Naive thymus-derived CD4-positive, alpha-beta T cell (primary cell): Measurements from ENCODE around the gene NUMA1. TPM values are rescaled to one million over a fixed set of nuclear protein-coding genes. Genes with fewer than 3 reads are reported as not detected.

Experiments used
- ATAC-seq: fragments of 150-1000 bp; cut with Tn5 transposase; 2 replicates; pipeline ENCODE4 v1.10.0; 2021; ENCODE audit warnings: mild to moderate bottlenecking, moderate library complexity
- CTCF ChIA-PET: fragments of 350-600 bp; sonication (Branson Sonifier 250); formaldehyde crosslinking; loops from one replicate; lab custom pipeline; 2021; ENCODE audit warnings: antibody characterized with exemption; lab: Charles Lee
- POLR2A ChIA-PET: fragments of 350-600 bp; sonication (Branson Sonifier 250); formaldehyde crosslinking; loops from one replicate; lab custom pipeline; 2021; ENCODE audit warnings: antibody characterized with exemption, inconsistent platforms; lab: Charles Lee
- DNase-seq, 9 donors: peaks; one replicate each; pipeline versions ENCODE4 v3.0.0 to v3.0.0-alpha.2; 2020 to 2022; ENCODE audit warnings: mixed read lengths in 1 of 9
- H3K27ac ChIP-seq: one replicate; pipeline ENCODE4 v1.7.0; 2013; ENCODE audit warnings: mild to moderate bottlenecking, low read depth, low read length, moderate library complexity
- H3K27me3 ChIP-seq, 2 donors: one replicate each; pipeline ENCODE4 v1.7.0; 2013; ENCODE audit warnings: low read length in 2 of 2, mild to moderate bottlenecking in 2 of 2, moderate library complexity in 2 of 2; ENCODE audit not compliant: control insufficient read depth in 2 of 2, insufficient read depth in 2 of 2
- H3K36me3 ChIP-seq, 3 experiments: 1 replicate in 2 of 3; 2 replicates in 1 of 3; pipeline ENCODE4 v1.7.0; 2013; ENCODE audit warnings: low read length in 3 of 3, mild to moderate bottlenecking in 3 of 3, moderate library complexity in 1 of 3; ENCODE audit not compliant: insufficient read depth in 3 of 3, control insufficient read depth in 2 of 3
- H3K4me1 ChIP-seq, 2 donors: one replicate each; pipeline ENCODE4 v1.7.0; 2013; ENCODE audit warnings: low read length in 2 of 2, mild to moderate bottlenecking in 2 of 2, moderate library complexity in 1 of 2; ENCODE audit not compliant: control insufficient read depth in 2 of 2, insufficient read depth in 2 of 2
- H3K4me3 ChIP-seq: 2 replicates; pipeline ENCODE4 v1.7.0; 2013; ENCODE audit warnings: mild to moderate bottlenecking, low read length
- H3K9me3 ChIP-seq, 3 experiments: 1 replicate in 2 of 3; 2 replicates in 1 of 3; pipeline ENCODE4 v1.7.0; 2013; ENCODE audit warnings: low read length in 3 of 3; ENCODE audit not compliant: control insufficient read depth in 2 of 3
- H3K27ac Mint-ChIP-seq, 9 donors: one replicate each; pipeline ENCODE4 v1.8.0; 2020 to 2022; ENCODE audit warnings: mixed read lengths in 9 of 9, mild to moderate bottlenecking in 8 of 9, moderate library complexity in 5 of 9, inconsistent platforms in 2 of 9
- H3K27me3 Mint-ChIP-seq, 5 donors: one replicate each; pipeline ENCODE4 v1.8.0; 2021 to 2022; ENCODE audit warnings: mixed read lengths in 5 of 5, mild to moderate bottlenecking in 1 of 5
- H3K36me3 Mint-ChIP-seq, 5 donors: one replicate each; pipeline ENCODE4 v1.8.0; 2020 to 2022; ENCODE audit warnings: mixed read lengths in 5 of 5, mild to moderate bottlenecking in 3 of 5, inconsistent platforms in 1 of 5
- H3K4me1 Mint-ChIP-seq, 7 donors: one replicate each; pipeline ENCODE4 v1.8.0; 2020 to 2022; ENCODE audit warnings: mixed read lengths in 7 of 7, mild to moderate bottlenecking in 3 of 7, inconsistent platforms in 1 of 7
- H3K4me3 Mint-ChIP-seq, 10 donors: one replicate each; pipeline ENCODE4 v1.8.0; 2020 to 2022; ENCODE audit warnings: mild to moderate bottlenecking in 10 of 10, mixed read lengths in 10 of 10, moderate library complexity in 6 of 10, inconsistent platforms in 2 of 10
- H3K9me3 Mint-ChIP-seq, 11 donors: one replicate each; pipeline ENCODE4 v1.8.0; 2020 to 2022; ENCODE audit warnings: mixed read lengths in 11 of 11, mild to moderate bottlenecking in 4 of 11, inconsistent platforms in 1 of 11, moderate library complexity in 1 of 11
- intact Hi-C, 2 donors: fragments of 100-400 bp; cut with micrococcal nuclease; formaldehyde crosslinking; loops; one replicate each; pipeline ENCODE4 v1.15.1; 2023
- polyA plus RNA-seq, 2 donors: library from polyadenylated mRNA; unstranded; fragments of 300-500 nt; fragmentation: Illumina TruSeq; gene quantifications; one replicate each; pipeline ENCODE4 v1.2.3, GENCODE V29; 2021
- total RNA-seq, 6 experiments: library from RNA in 5 of 6; stranded (reverse) in 5 of 6; gene quantifications; 1 replicate in 5 of 6; 2 replicates in 1 of 6; pipeline ENCODE4 v1.2.3 and lab custom pipeline; 2021 to 2026

Gene NUMA1
- total and polyA plus RNA-seq, 7 experiments from 2014 or later, result 27.1 to 453 (median 226) TPM

- Mint-ChIP-seq H3K36me3 (peaks cover 0 to 10% (median 4%) of the 10 kb centered on the region in 5 donors), H3K9me3 (no peaks in the 10 kb centered on the region), H3K27me3 (no peaks in the 10 kb centered on the region), H3K27ac (peak overlapping the region in 5 of 9 donors; percentile 8 to 79 (median 32)), H3K4me1 (peaks cover 23 to 69% (median 46%) of the 10 kb centered on the region in 7 donors), H3K4me3 (peak overlapping the region in 1 of 10 donors; percentile 57)
- H3K4me1 ChIP-seq, result peaks cover 4 to 10% of the 10 kb centered on the region in 2 donors
- peak; percentile 36 for ATAC-seq
- no peaks in the 10 kb centered on the region for H3K27me3 ChIP-seq
- peak overlapping the region; percentile 4 for H3K27ac ChIP-seq
- intact Hi-C loops, result no loop called here
- H3K36me3 ChIP-seq, result peaks cover 0 to 6% (median 0%) of the 10 kb centered on the region in 3 experiments
- no peaks in the 10 kb centered on the region for H3K9me3 ChIP-seq
- H3K4me3 ChIP-seq, result no peak overlapping the region
- ChIA-PET POLR2A (interaction anchor here (0.5 to 2.1 kb wide), 5 partner anchors 9 to 1514 kb away, joined by 3 to 7 read pairs (median 6); partner anchors contain the start of gene ANAPC15), CTCF (interaction anchor here (1.1 to 5.3 kb wide), 4 partner anchors 16 to 50 kb away, joined by 3 to 22 read pairs (median 6); no protein-coding TSS in a partner anchor)
- DNase-seq, result no peak
These were observed 5.2 kb downstream of the NUMA1 start for GRCh38 chr11:72075109-72075508.

GRCh38 chr11:72072348-72072747 lies 8.0 kb downstream of the NUMA1 start:
- Histone ChIP-seq H3K36me3 (peaks cover 0 to 6% (median 0%) of the 10 kb centered on the region in 3 experiments), H3K27me3 (no peaks in the 10 kb centered on the region), H3K9me3 (no peaks in the 10 kb centered on the region), H3K4me1 (peaks cover 0 to 4% of the 10 kb centered on the region in 2 donors), H3K27ac (no peak overlapping the region), H3K4me3 (no peak overlapping the region)
- no peaks in the 10 kb centered on the region for H3K27me3 Mint-ChIP-seq
- ATAC-seq, result no peak
- peaks cover 24 to 68% (median 42%) of the 10 kb centered on the region in 7 donors for H3K4me1 Mint-ChIP-seq
- peak overlapping the region in 2 of 9 donors; percentile 39 to 57 for H3K27ac Mint-ChIP-seq
- POLR2A ChIA-PET, result interaction anchor here (0.6 to 2.3 kb wide), 4 partner anchors 13 to 47 kb away, joined by 3 to 9 read pairs (median 4); no protein-coding TSS in a partner anchor
- intact Hi-C loops, result no loop called here
- no peak for DNase-seq
- H3K9me3 Mint-ChIP-seq, result no peaks in the 10 kb centered on the region
- peaks cover 0 to 22% (median 9%) of the 10 kb centered on the region in 5 donors for H3K36me3 Mint-ChIP-seq
- H3K4me3 Mint-ChIP-seq, result no peak overlapping the region
- CTCF ChIA-PET, result interaction anchor here (0.9 to 5.3 kb wide), 3 partner anchors 16 to 47 kb away, joined by 3 to 22 read pairs (median 5); no protein-coding TSS in a partner anchor

- Histone ChIP-seq H3K27ac (no peak overlapping the region), H3K4me1 (peaks cover 0 to 4% of the 10 kb centered on the region in 2 donors), H3K36me3 (no peaks in the 10 kb centered on the region), H3K27me3 (no peaks in the 10 kb centered on the region), H3K9me3 (no peaks in the 10 kb centered on the region), H3K4me3 (no peak overlapping the region)
- DNase-seq, result no peak
- peaks cover 20 to 66% (median 35%) of the 10 kb centered on the region in 7 donors for H3K4me1 Mint-ChIP-seq
- H3K36me3 Mint-ChIP-seq, result peaks cover 0 to 26% (median 12%) of the 10 kb centered on the region in 5 donors
- H3K27me3 Mint-ChIP-seq, result no peaks in the 10 kb centered on the region
- POLR2A ChIA-PET, result interaction anchor here (2.3 kb wide), 1 partner anchor 30 kb away, joined by 9 read pairs; no protein-coding TSS in a partner anchor
- H3K27ac Mint-ChIP-seq, result peak overlapping the region in 3 of 9 donors; percentile 29 to 45 (median 42)
- H3K9me3 Mint-ChIP-seq, result no peaks in the 10 kb centered on the region
- CTCF ChIA-PET, result no interaction called here
- H3K4me3 Mint-ChIP-seq, result no peak overlapping the region
- intact Hi-C loops, result no loop called here
- ATAC-seq, result no peak
These were observed 9.9 kb downstream of the NUMA1 start for GRCh38 chr11:72070491-72070890.

GRCh38 chr11:72069787-72070251 lies 10.5 kb downstream of the NUMA1 start:
- CTCF ChIA-PET, result no interaction called here
- POLR2A ChIA-PET, result no interaction called here
- Mint-ChIP-seq H3K27me3 (no peaks in the 10 kb centered on the region), H3K4me1 (peaks cover 15 to 61% (median 31%) of the 10 kb centered on the region in 7 donors), H3K4me3 (peak overlapping the region in 1 of 10 donors; percentile 55), H3K27ac (peak overlapping the region in 6 of 9 donors; percentile 10 to 54 (median 28)), H3K36me3 (peaks cover 0 to 25% (median 11%) of the 10 kb centered on the region in 5 donors), H3K9me3 (no peaks in the 10 kb centered on the region)
- peak; percentile 97 for ATAC-seq
- no peak overlapping the region for H3K27ac ChIP-seq
- no peak for DNase-seq
- intact Hi-C loops, result no loop called here
- H3K27me3 ChIP-seq, result no peaks in the 10 kb centered on the region
- no peaks in the 10 kb centered on the region for H3K36me3 ChIP-seq
- no peaks in the 10 kb centered on the region for H3K9me3 ChIP-seq
- peaks cover 0 to 4% of the 10 kb centered on the region in 2 donors for H3K4me1 ChIP-seq
- H3K4me3 ChIP-seq, result no peak overlapping the region

GRCh38 chr11:72069200-72069599 lies 11.1 kb downstream of the NUMA1 start:
- Histone ChIP-seq H3K36me3 (no peaks in the 10 kb centered on the region), H3K4me3 (no peak overlapping the region), H3K27ac (no peak overlapping the region), H3K4me1 (peaks cover 0 to 4% of the 10 kb centered on the region in 2 donors), H3K27me3 (no peaks in the 10 kb centered on the region), H3K9me3 (no peaks in the 10 kb centered on the region)
- Mint-ChIP-seq H3K4me1 (peaks cover 15 to 58% (median 31%) of the 10 kb centered on the region in 7 donors), H3K27ac (peak overlapping the region in 5 of 9 donors; percentile 15 to 54 (median 26)), H3K36me3 (peaks cover 0 to 25% (median 11%) of the 10 kb centered on the region in 5 donors), H3K27me3 (no peaks in the 10 kb centered on the region), H3K9me3 (no peaks in the 10 kb centered on the region), H3K4me3 (peak overlapping the region in 1 of 10 donors; percentile 55)
- ChIA-PET CTCF (interaction anchor here (0.8 to 1.2 kb wide), 3 partner anchors 13 to 92 kb away, joined by 3 to 4 read pairs (median 3); no protein-coding TSS in a partner anchor), POLR2A (interaction anchor here (0.6 kb wide), 1 partner anchor 53 kb away, joined by 3 read pairs; no protein-coding TSS in a partner anchor)
- DNase-seq, result no peak
- no peak for ATAC-seq
- intact Hi-C loops, result no loop called here

- H3K4me1 ChIP-seq, result peaks cover 0 to 4% of the 10 kb centered on the region in 2 donors
- intact Hi-C loops, result no loop called here
- POLR2A ChIA-PET, result interaction anchor here (0.5 to 1.2 kb wide), 3 partner anchors 25 to 299 kb away, joined by 3 read pairs; no protein-coding TSS in a partner anchor
- no peak overlapping the region for H3K27ac ChIP-seq
- no peaks in the 10 kb centered on the region for H3K36me3 ChIP-seq
- H3K4me1 Mint-ChIP-seq, result peaks cover 15 to 50% (median 30%) of the 10 kb centered on the region in 7 donors
- no peaks in the 10 kb centered on the region for H3K9me3 Mint-ChIP-seq
- H3K36me3 Mint-ChIP-seq, result peaks cover 0 to 19% (median 11%) of the 10 kb centered on the region in 5 donors
- H3K4me3 ChIP-seq, result no peak overlapping the region
- ATAC-seq (no peak), DNase-seq (no peak)
- CTCF ChIA-PET, result no interaction called here
- H3K9me3 ChIP-seq, result no peaks in the 10 kb centered on the region
- no peak overlapping the region for H3K27ac Mint-ChIP-seq
- no peaks in the 10 kb centered on the region for H3K27me3 ChIP-seq
- no peak overlapping the region for H3K4me3 Mint-ChIP-seq
- no peaks in the 10 kb centered on the region for H3K27me3 Mint-ChIP-seq
These were observed 12.7 kb downstream of the NUMA1 start for GRCh38 chr11:72067676-72068075.
